Parathyroid adenoma (tissue), 2 donors: ENCODE results near the gene RYR3.

Experiments
- H2AFZ ChIP-seq: fragments of 300-600 bp; sonication (generic); one replicate; pipeline ENCODE4 v1.7.0; 2017; ENCODE audit warnings: antibody characterized with exemption, mild to moderate bottlenecking
- H3K27ac ChIP-seq: fragments of 300-600 bp; sonication (generic); one replicate; pipeline ENCODE4 v1.7.0; 2017
- H3K27me3 ChIP-seq: fragments of 300-600 bp; sonication (generic); one replicate; pipeline ENCODE4 v1.7.0; 2017; ENCODE audit warnings: low read length; ENCODE audit not compliant: control insufficient read depth, insufficient read depth
- H3K36me3 ChIP-seq: fragments of 300-600 bp; sonication (generic); one replicate; pipeline ENCODE4 v1.7.0; 2017; ENCODE audit warnings: low read length; ENCODE audit not compliant: control insufficient read depth, insufficient read depth
- H3K4me1 ChIP-seq: fragments of 300-600 bp; sonication (generic); one replicate; pipeline ENCODE4 v1.7.0; 2017; ENCODE audit warnings: control low read depth
- H3K4me2 ChIP-seq: fragments of 300-600 bp; sonication (generic); one replicate; pipeline ENCODE4 v1.7.0; 2017; ENCODE audit warnings: low read length
- H3K4me3 ChIP-seq: fragments of 300-600 bp; sonication (generic); one replicate; pipeline ENCODE4 v1.7.0; 2017; ENCODE audit warnings: low read depth, low read length
- H3K79me2 ChIP-seq: fragments of 300-600 bp; sonication (generic); one replicate; pipeline ENCODE4 v1.7.0; 2017; ENCODE audit warnings: control low read depth
- H3K9ac ChIP-seq: fragments of 300-600 bp; sonication (generic); one replicate; pipeline ENCODE4 v1.7.0; 2017; ENCODE audit warnings: mild to moderate bottlenecking
- H3K9me3 ChIP-seq: fragments of 300-600 bp; sonication (generic); one replicate; pipeline ENCODE4 v1.7.0; 2017; ENCODE audit warnings: low read length; ENCODE audit not compliant: control insufficient read depth
- TF ChIP-seq, protein P1 (sequence below): fragments of 300-600 bp; sonication (generic); IDR thresholded peaks from one replicate; pipeline ENCODE4 v1.7.0; 2017; ENCODE audit warnings: antibody characterized with exemption, mild to moderate bottlenecking
- donor health status: primary hyperparathyroidism.

Gene RYR3

GRCh38 chr15:33547876-33548275, 237.1 kb downstream of the RYR3 start:
- H3K27ac ChIP-seq, result no peak overlapping the region
- no peak overlapping the region for H2AFZ ChIP-seq
- TF ChIP-seq, protein P1, sequence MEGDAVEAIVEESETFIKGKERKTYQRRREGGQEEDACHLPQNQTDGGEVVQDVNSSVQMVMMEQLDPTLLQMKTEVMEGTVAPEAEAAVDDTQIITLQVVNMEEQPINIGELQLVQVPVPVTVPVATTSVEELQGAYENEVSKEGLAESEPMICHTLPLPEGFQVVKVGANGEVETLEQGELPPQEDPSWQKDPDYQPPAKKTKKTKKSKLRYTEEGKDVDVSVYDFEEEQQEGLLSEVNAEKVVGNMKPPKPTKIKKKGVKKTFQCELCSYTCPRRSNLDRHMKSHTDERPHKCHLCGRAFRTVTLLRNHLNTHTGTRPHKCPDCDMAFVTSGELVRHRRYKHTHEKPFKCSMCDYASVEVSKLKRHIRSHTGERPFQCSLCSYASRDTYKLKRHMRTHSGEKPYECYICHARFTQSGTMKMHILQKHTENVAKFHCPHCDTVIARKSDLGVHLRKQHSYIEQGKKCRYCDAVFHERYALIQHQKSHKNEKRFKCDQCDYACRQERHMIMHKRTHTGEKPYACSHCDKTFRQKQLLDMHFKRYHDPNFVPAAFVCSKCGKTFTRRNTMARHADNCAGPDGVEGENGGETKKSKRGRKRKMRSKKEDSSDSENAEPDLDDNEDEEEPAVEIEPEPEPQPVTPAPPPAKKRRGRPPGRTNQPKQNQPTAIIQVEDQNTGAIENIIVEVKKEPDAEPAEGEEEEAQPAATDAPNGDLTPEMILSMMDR, result no peak
- no peaks in the 10 kb centered on the region for H3K9me3 ChIP-seq
- H3K4me1 ChIP-seq, result no peaks in the 10 kb centered on the region
- H3K79me2 ChIP-seq, result no peaks in the 10 kb centered on the region
- H3K9ac ChIP-seq, result no peak overlapping the region
- H3K36me3 ChIP-seq, result no peaks in the 10 kb centered on the region
- no peak overlapping the region for H3K4me2 ChIP-seq
- H3K4me3 ChIP-seq, result no peak overlapping the region
- no peaks in the 10 kb centered on the region for H3K27me3 ChIP-seq

- Histone ChIP-seq H3K27me3 (no peaks in the 10 kb centered on the region), H2AFZ (no peak overlapping the region), H3K4me3 (no peak overlapping the region), H3K9ac (no peak overlapping the region), H3K4me2 (no peak overlapping the region), H3K36me3 (no peaks in the 10 kb centered on the region), H3K79me2 (no peaks in the 10 kb centered on the region), H3K9me3 (no peaks in the 10 kb centered on the region), H3K4me1 (no peaks in the 10 kb centered on the region), H3K27ac (no peak overlapping the region)
- TF ChIP-seq, protein P1, result no peak
Measured at GRCh38 chr15:33551860-33552259, 241.1 kb downstream of the RYR3 start.

DNA sequence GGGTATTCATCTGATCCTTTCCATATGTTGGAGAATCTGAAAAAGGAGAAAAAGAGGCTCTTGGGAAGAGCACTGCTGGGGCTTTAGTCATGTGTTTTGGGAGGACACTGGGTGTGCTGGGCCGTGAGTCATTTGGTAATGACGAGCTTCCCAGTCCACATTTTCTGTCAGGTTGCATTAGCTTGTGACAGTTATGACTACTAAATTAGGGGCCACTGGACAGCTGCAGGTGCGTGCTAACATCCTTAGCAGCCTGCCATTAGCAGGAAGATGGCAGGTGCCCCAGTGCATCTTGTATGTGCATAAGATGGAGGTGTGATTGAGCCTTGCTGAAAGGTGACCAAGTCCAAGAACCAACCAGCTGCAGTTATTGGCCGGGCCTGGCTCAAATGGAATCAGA, 242.4 kb downstream of the RYR3 start:
- H3K9ac ChIP-seq, result no peak overlapping the region

DNA sequence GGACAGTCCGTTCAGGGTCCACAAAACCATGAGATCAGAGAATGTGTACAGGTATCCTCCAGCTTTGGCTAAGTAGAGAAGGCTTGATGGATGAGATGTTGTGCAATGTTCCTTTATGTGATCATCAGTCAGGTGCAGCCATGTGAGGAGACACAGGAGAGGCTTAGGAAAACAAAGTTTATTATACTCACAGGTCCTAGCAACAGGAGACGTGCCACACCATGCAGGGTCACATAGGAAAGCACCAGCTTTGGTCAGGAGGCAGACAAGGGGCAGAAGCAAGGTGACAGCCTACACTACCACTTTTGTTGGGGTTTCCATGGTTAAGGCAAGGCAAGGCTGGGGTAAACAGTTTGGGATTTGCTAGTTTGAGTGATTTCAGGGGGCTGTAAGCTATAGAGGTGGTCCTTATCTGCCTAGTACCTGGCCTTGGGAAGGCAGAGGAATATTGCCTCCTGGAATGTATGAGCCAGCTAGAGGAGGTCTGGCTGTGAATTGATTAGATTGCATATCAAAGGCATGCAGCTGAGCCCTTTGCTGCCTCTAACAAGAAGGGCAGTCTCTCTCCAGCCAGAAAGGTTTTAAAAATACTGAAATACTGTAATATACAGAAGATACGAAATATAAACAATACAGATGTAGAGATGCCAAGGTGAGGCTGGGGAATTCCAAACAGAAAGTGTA, 248.6 kb downstream of the RYR3 start:
- H3K4me3 ChIP-seq, result no peak overlapping the region
- no peak overlapping the region for H2AFZ ChIP-seq
- H3K9ac ChIP-seq, result no peak overlapping the region
- no peaks in the 10 kb centered on the region for H3K9me3 ChIP-seq
- no peak overlapping the region for H3K4me2 ChIP-seq
- TF ChIP-seq, protein P1, result no peak
- H3K79me2 ChIP-seq, result no peaks in the 10 kb centered on the region
- H3K27me3 ChIP-seq, result no peaks in the 10 kb centered on the region
- no peaks in the 10 kb centered on the region for H3K4me1 ChIP-seq
- H3K27ac ChIP-seq, result no peak overlapping the region
- no peaks in the 10 kb centered on the region for H3K36me3 ChIP-seq

More for the DNA sequence above, 242.4 kb downstream of the RYR3 start:
- no peak overlapping the region for H3K4me3 ChIP-seq
- H3K27me3 ChIP-seq, result no peaks in the 10 kb centered on the region
- no peaks in the 10 kb centered on the region for H3K9me3 ChIP-seq
- no peak overlapping the region for H2AFZ ChIP-seq
- no peaks in the 10 kb centered on the region for H3K79me2 ChIP-seq
- H3K4me2 ChIP-seq, result no peak overlapping the region
- no peaks in the 10 kb centered on the region for H3K4me1 ChIP-seq
- H3K27ac ChIP-seq, result no peak overlapping the region
- no peaks in the 10 kb centered on the region for H3K36me3 ChIP-seq
- TF ChIP-seq, protein P1, result no peak

GRCh38 chr15:33561407-33561806, 250.6 kb downstream of the RYR3 start:
- no peaks in the 10 kb centered on the region for H3K79me2 ChIP-seq
- H2AFZ ChIP-seq, result no peak overlapping the region
- H3K4me1 ChIP-seq, result no peaks in the 10 kb centered on the region
- H3K4me3 ChIP-seq, result no peak overlapping the region
- TF ChIP-seq, protein P1, result no peak
- H3K4me2 ChIP-seq, result no peak overlapping the region
- H3K27me3 ChIP-seq, result no peaks in the 10 kb centered on the region
- no peak overlapping the region for H3K27ac ChIP-seq
- no peak overlapping the region for H3K9ac ChIP-seq
- H3K9me3 ChIP-seq, result no peaks in the 10 kb centered on the region
- no peaks in the 10 kb centered on the region for H3K36me3 ChIP-seq
